Natural killer cell (primary cell): ENCODE measurements around the gene HTR5A. TPM values are rescaled to one million over a fixed set of nuclear protein-coding genes. Genes with fewer than 3 reads are reported as not detected.

Experiments used
- ATAC-seq, 3 donors: fragments of 150-1000 bp in 2 of 3; fragments of 200-7000 bp in 1 of 3; cut with Tn5 transposase; 1 replicate in 1 of 3; 2 replicates in 2 of 3; pipeline ENCODE4 v1.10.0; 2021; ENCODE audit warnings: mild to moderate bottlenecking in 2 of 3, moderate library complexity in 2 of 3
- DNase-seq, 2 donors: peaks; one replicate each; pipeline versions ENCODE4 v3.0.0 to v3.0.0-alpha.2; 2013 to 2021; ENCODE audit warnings: mixed read lengths in 1 of 2
- H3K27ac ChIP-seq: one replicate; pipeline ENCODE4 v1.5.1; 2013; ENCODE audit warnings: mild to moderate bottlenecking, low read length
- H3K27me3 ChIP-seq: one replicate; pipeline ENCODE4 v1.6.1; 2013; ENCODE audit warnings: low read length; ENCODE audit not compliant: control insufficient read depth, insufficient read depth
- H3K36me3 ChIP-seq: one replicate; pipeline ENCODE4 v1.6.1; 2013; ENCODE audit warnings: low read length; ENCODE audit not compliant: control insufficient read depth, insufficient read depth
- H3K4me1 ChIP-seq: one replicate; pipeline ENCODE4 v1.6.1; 2013; ENCODE audit warnings: low read length; ENCODE audit not compliant: control insufficient read depth, insufficient read depth
- H3K4me3 ChIP-seq: one replicate; pipeline ENCODE4 v1.5.1; 2013; ENCODE audit warnings: low read length
- H3K9me3 ChIP-seq: one replicate; pipeline ENCODE4 v1.6.1; 2013; ENCODE audit warnings: low read length; ENCODE audit not compliant: control insufficient read depth, insufficient read depth
- H3K27ac Mint-ChIP-seq, 2 donors: one replicate each; pipeline ENCODE4 v1.8.0; 2022; ENCODE audit warnings: mild to moderate bottlenecking in 2 of 2, mixed read lengths in 2 of 2, moderate library complexity in 1 of 2
- H3K27me3 Mint-ChIP-seq, 2 donors: one replicate each; pipeline ENCODE4 v1.8.0; 2022; ENCODE audit warnings: low read depth in 2 of 2, mixed read lengths in 2 of 2
- H3K36me3 Mint-ChIP-seq: one replicate; pipeline ENCODE4 v1.8.0; 2022; ENCODE audit warnings: mixed read lengths
- H3K4me1 Mint-ChIP-seq, 2 donors: one replicate each; pipeline ENCODE4 v1.8.0; 2022; ENCODE audit warnings: mixed read lengths in 2 of 2
- H3K4me3 Mint-ChIP-seq: one replicate; pipeline ENCODE4 v1.8.0; 2022; ENCODE audit warnings: mild to moderate bottlenecking, moderate library complexity, mixed read lengths
- H3K9me3 Mint-ChIP-seq, 2 donors: one replicate each; pipeline ENCODE4 v1.8.0; 2022; ENCODE audit warnings: mixed read lengths in 2 of 2
- WGBS: methylation state at CpG from one replicate; pipeline ENCODE4 v1.1.7; 2013; ENCODE audit warnings: missing lambda C conversion rate; ENCODE audit not compliant: insufficient coverage; 5-methylcytosine and 5-hydroxymethylcytosine counted together
- intact Hi-C: fragments of 100-400 bp; cut with micrococcal nuclease; formaldehyde crosslinking; loops from one replicate; pipeline ENCODE4 v1.14.2; 2022
- total RNA-seq, 4 donors: library from RNA; stranded (reverse); fragments of 120-200 nt in 1 of 4; gene quantifications; one replicate each; pipeline versions ENCODE4 v1.2.3 to v1.2.4, GENCODE V29; 2013 to 2022
- TF ChIP-seq, protein P1 (sequence below): fragments of 200-600 bp; IDR thresholded peaks from one replicate; pipeline ENCODE4 v1.8.0; 2022; ENCODE audit warnings: antibody characterized with exemption

The HTR5A gene
- total RNA-seq, 3 donors from 2014 or later (not counting 1 experiment from before 2014, with no cell fraction given) = not detected

DNA sequence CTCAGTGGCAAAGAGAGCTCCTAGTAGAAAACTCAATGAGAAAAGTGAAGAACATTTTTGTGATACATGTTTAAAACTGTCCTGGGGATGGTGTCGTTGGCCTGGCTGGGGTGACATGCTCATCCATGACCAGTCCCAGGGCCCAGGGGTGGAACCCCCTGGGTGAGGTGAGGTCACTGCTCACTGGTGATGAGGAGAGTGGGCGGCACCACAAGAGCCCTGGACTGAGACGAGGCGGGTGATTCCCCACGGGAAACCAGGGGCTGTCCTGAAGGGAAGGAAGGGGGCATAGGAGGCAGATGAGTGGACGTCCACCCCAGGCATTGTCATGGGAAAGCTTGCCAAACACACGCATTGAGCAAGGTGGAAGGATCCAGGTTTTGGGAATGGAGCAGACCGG is 54.6 kb downstream of the HTR5A start:
- no peak overlapping the region for H3K27ac ChIP-seq
- TF ChIP-seq, protein P1, sequence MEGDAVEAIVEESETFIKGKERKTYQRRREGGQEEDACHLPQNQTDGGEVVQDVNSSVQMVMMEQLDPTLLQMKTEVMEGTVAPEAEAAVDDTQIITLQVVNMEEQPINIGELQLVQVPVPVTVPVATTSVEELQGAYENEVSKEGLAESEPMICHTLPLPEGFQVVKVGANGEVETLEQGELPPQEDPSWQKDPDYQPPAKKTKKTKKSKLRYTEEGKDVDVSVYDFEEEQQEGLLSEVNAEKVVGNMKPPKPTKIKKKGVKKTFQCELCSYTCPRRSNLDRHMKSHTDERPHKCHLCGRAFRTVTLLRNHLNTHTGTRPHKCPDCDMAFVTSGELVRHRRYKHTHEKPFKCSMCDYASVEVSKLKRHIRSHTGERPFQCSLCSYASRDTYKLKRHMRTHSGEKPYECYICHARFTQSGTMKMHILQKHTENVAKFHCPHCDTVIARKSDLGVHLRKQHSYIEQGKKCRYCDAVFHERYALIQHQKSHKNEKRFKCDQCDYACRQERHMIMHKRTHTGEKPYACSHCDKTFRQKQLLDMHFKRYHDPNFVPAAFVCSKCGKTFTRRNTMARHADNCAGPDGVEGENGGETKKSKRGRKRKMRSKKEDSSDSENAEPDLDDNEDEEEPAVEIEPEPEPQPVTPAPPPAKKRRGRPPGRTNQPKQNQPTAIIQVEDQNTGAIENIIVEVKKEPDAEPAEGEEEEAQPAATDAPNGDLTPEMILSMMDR = no peak
- H3K27me3 Mint-ChIP-seq = peaks cover 8 to 12% of the 10 kb centered on the region in 2 donors
- H3K9me3 ChIP-seq = peaks cover 8% of the 10 kb centered on the region
- no peaks in the 10 kb centered on the region for H3K4me1 Mint-ChIP-seq
- H3K27ac Mint-ChIP-seq = no peak overlapping the region
- DNase-seq (no peak), ATAC-seq (no peak)
- no peaks in the 10 kb centered on the region for H3K4me1 ChIP-seq
- H3K9me3 Mint-ChIP-seq = peaks cover 0 to 5% of the 10 kb centered on the region in 2 donors
- H3K27me3 ChIP-seq = no peaks in the 10 kb centered on the region
- WGBS = 86% methylated on average over 8 of the region's 8 CpGs
- H3K4me3 ChIP-seq = no peak overlapping the region
- intact Hi-C loops = no loop called here
- H3K4me3 Mint-ChIP-seq = no peak overlapping the region
- H3K36me3 ChIP-seq = no peaks in the 10 kb centered on the region
- H3K36me3 Mint-ChIP-seq = peaks cover 6% of the 10 kb centered on the region

DNA sequence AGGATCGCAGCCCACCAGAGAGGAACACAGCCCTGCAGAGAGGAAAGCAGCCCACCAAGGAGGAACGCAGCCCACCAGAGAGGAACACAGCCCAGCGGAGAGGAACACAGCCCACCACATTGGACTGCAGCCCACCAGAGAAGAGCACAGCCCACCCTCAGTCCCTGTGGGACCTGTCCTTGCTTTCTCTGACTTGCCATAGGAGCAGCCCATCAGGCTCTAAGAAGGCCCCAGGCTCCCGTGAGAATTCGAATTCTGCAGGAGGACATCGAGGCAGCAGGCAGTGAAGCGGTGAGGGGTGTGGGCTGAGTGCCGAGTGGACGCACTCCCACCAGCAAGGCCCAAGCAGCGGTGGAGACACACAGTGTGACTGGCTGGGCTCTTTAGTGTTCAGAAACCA is 59.1 kb downstream of the HTR5A start:
- Histone ChIP-seq H3K27me3 (no peaks in the 10 kb centered on the region), H3K4me3 (no peak overlapping the region), H3K4me1 (no peaks in the 10 kb centered on the region), H3K36me3 (no peaks in the 10 kb centered on the region), H3K9me3 (no peaks in the 10 kb centered on the region), H3K27ac (no peak overlapping the region)
- peaks cover 6 to 7% of the 10 kb centered on the region in 2 donors for H3K27me3 Mint-ChIP-seq
- H3K9me3 Mint-ChIP-seq = no peaks in the 10 kb centered on the region
- ATAC-seq (no peak), DNase-seq (no peak)
- 93% methylated on average over 10 of the region's 10 CpGs for WGBS
- H3K27ac Mint-ChIP-seq = no peak overlapping the region
- H3K4me3 Mint-ChIP-seq = no peak overlapping the region
- no peaks in the 10 kb centered on the region for H3K4me1 Mint-ChIP-seq
- TF ChIP-seq, protein P1 = no peak
- intact Hi-C loops = no loop called here
- H3K36me3 Mint-ChIP-seq = no peaks in the 10 kb centered on the region

DNA sequence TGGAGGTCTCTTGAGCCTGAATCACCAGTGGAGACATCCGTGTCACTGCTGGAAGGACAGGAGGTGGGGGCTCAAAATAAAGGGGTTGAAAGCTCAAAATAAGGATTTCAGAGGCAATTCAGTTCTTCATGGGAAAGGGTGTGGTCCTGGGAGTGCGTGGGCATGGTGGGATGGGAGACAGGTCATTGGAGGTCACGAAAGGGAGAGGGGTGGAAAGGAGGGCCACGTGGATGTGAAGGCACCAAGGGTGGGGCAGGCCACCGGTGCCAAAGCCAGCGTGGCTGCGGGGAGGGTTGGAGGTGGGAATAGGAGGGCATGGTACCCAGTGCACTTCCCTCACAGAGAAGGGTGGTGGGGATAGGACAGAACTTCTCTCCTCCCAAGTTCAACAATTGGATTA is 59.7 kb downstream of the HTR5A start:
- H3K4me3 Mint-ChIP-seq = no peak overlapping the region
- TF ChIP-seq, protein P1 = no peak
- Histone ChIP-seq H3K27ac (no peak overlapping the region), H3K9me3 (no peaks in the 10 kb centered on the region), H3K4me1 (no peaks in the 10 kb centered on the region), H3K36me3 (no peaks in the 10 kb centered on the region), H3K27me3 (no peaks in the 10 kb centered on the region), H3K4me3 (no peak overlapping the region)
- intact Hi-C loops = no loop called here
- no peak for DNase-seq
- H3K36me3 Mint-ChIP-seq = no peaks in the 10 kb centered on the region
- no peaks in the 10 kb centered on the region for H3K4me1 Mint-ChIP-seq
- 88% methylated on average over 5 of the region's 7 CpGs for WGBS
- no peak for ATAC-seq
- H3K27ac Mint-ChIP-seq = no peak overlapping the region
- H3K9me3 Mint-ChIP-seq = no peaks in the 10 kb centered on the region
- H3K27me3 Mint-ChIP-seq = peaks cover 5 to 6% of the 10 kb centered on the region in 2 donors

DNA sequence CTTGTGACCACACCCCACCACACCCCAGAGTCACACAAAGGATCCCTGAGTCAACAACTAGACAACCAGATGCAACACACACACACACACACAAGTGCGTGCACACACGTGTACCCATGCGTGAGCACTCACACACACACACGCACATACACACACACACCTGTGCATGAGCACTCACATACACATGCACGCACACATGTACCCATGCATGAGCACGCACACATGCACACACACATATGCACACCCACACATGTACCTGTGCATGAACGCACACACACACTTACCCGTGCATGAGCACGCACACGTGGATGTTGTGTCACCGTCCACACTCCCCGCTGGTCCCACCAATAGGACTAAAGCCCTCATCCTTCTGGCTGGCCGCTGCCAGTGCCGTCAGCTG is 60.4 kb downstream of the HTR5A start:
- ATAC-seq = peak in 1 of 3 donors; percentile 37

More for the DNA sequence above, 60.4 kb downstream of the HTR5A start:
- DNase-seq = no peak
- Mint-ChIP-seq H3K9me3 (no peaks in the 10 kb centered on the region), H3K27ac (no peak overlapping the region), H3K4me1 (no peaks in the 10 kb centered on the region), H3K4me3 (no peak overlapping the region), H3K27me3 (peaks cover 4 to 6% of the 10 kb centered on the region in 2 donors), H3K36me3 (no peaks in the 10 kb centered on the region)
- 89% methylated on average over 14 of the region's 14 CpGs for WGBS
- Histone ChIP-seq H3K4me1 (no peaks in the 10 kb centered on the region), H3K4me3 (no peak overlapping the region), H3K9me3 (no peaks in the 10 kb centered on the region), H3K27me3 (no peaks in the 10 kb centered on the region), H3K27ac (no peak overlapping the region), H3K36me3 (no peaks in the 10 kb centered on the region)
- intact Hi-C loops = no loop called here
- TF ChIP-seq, protein P1 = no peak
